NB4 (cell line): ENCODE data around the gene CDSN.

Source experiments
- DNase-seq: peaks from one replicate; pipeline ENCODE4 v3.0.0; 2010; ENCODE audit warnings: low read depth
- H3K4me3 ChIP-seq: one replicate; pipeline ENCODE4 v1.5.1; 2011; ENCODE audit warnings: mild to moderate bottlenecking, low read depth, low read length, moderate library complexity
- MYC ChIP-seq: IDR thresholded peaks from 2 replicates; pipeline ENCODE4 v1.6.1; 2011; ENCODE audit warnings: low read depth, low read length
- POLR2A ChIP-seq: IDR thresholded peaks from 2 replicates; pipeline ENCODE4 v1.6.1; 2011; ENCODE audit warnings: mild to moderate bottlenecking; ENCODE audit not compliant: insufficient read length; ENCODE audit errors: extremely low read depth
- TF ChIP-seq, protein P1 (sequence below): IDR thresholded peaks from one replicate; pipeline ENCODE4 v1.5.1; 2012; ENCODE audit warnings: low read depth, low read length
- TF ChIP-seq, protein P2 (sequence below): IDR thresholded peaks from 2 replicates; pipeline ENCODE4 v1.6.1; 2011; ENCODE audit warnings: low read depth, low read length

The CDSN gene

DNA sequence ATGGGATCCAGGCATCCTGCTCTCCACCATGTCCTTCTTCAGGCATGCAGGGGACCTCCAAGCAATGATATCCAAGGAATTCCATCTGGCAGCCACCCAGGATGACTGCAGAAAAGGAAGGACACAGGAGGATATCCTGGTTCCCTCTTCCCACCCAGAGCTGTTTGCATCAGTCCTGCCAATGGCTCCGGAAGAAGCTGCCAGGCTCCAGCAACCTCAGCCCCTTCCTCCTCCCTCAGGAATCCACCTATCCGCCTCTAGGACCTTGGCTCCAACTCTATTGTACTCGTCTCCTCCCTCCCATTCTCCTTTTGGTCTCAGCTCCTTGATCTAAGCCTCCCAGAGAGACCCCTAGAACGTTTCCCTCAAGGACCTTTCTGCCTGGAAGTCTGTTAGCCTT lies 19.4 kb upstream of the CDSN start:
- no peak overlapping the region for H3K4me3 ChIP-seq
- no peak for DNase-seq
- TF ChIP-seq, protein P1, sequence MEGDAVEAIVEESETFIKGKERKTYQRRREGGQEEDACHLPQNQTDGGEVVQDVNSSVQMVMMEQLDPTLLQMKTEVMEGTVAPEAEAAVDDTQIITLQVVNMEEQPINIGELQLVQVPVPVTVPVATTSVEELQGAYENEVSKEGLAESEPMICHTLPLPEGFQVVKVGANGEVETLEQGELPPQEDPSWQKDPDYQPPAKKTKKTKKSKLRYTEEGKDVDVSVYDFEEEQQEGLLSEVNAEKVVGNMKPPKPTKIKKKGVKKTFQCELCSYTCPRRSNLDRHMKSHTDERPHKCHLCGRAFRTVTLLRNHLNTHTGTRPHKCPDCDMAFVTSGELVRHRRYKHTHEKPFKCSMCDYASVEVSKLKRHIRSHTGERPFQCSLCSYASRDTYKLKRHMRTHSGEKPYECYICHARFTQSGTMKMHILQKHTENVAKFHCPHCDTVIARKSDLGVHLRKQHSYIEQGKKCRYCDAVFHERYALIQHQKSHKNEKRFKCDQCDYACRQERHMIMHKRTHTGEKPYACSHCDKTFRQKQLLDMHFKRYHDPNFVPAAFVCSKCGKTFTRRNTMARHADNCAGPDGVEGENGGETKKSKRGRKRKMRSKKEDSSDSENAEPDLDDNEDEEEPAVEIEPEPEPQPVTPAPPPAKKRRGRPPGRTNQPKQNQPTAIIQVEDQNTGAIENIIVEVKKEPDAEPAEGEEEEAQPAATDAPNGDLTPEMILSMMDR, result no peak
- TF ChIP-seq POLR2A, result no peak
- TF ChIP-seq, protein P2, sequence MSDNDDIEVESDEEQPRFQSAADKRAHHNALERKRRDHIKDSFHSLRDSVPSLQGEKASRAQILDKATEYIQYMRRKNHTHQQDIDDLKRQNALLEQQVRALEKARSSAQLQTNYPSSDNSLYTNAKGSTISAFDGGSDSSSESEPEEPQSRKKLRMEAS, result no peak
- TF ChIP-seq MYC, result no peak

DNA sequence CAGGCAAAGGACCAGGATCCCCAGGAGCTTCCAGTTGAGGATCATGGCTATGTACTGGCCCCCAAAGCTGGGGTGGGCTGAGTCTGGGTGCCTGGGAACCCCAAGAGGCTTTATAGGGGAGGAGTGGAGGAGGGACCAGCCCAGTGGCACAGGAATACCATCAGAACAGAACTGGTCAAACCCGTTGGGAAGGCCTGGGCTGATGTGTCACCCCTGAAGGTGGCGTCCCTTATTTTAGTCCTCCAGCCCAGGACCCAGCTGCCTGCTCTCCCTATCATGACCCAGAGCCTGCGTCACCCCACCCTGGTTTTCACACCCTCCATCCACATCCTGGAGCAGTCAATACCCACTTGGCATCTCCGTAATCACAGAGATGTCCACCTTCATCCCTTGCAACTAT lies 18.7 kb upstream of the CDSN start, which contains the start of gene PSORS1C2:
TSS of gene PSORS1C2 (minus strand) at position 85 of the 400 bp plus-strand sequence. CDS start at position 45, 40 bp downstream.
- no peak within 1 kb of the TSS for H3K4me3 ChIP-seq
- TF ChIP-seq MYC (no peak), POLR2A (no peak)
- TF ChIP-seq, protein P2, result no peak
- TF ChIP-seq, protein P1, result no peak
- DNase-seq, result no peak

DNA sequence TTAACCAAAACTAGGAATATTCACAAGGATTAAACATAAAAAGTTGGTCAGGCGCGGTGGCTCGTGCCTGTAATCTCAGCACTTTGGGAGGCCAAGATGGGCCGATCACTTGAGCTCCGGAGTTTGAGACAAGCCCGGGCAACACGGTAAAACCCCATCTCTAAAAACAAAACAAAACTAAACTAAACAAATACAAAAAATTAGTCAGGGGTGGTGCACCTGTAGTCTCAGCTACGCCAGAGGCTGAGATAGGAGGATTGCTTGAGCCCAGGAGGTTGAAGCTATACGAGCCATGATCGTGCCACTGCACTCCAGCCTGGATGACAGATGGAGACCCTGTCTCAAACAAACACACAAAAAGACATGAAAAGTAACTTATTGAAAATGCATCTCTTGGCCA lies 15.5 kb upstream of the CDSN start:
- DNase-seq, result no peak
- TF ChIP-seq, protein P2, result no peak
- H3K4me3 ChIP-seq, result no peak overlapping the region

DNA sequence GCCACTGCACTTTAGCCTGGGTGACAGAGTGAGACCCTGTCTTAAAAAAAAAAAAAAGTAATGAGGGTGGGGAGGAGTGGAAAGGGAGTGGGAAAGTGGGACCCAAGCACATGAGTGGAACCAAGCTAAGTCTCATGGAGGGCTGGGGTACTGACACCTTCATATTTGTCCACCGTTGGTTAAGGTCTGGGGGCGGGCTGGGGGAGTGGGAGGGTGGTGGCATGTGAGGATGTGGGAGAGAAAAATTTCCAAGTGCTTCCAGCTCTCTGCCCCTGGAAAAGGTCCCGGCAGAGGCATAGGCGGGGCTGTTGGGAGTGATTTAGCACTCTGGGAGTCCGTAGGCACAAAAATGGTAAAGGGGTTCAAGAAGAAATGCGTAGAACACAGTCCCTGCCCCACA lies 12.6 kb upstream of the CDSN start:
- TF ChIP-seq, protein P2, result no peak
- TF ChIP-seq, protein P1, result no peak
- TF ChIP-seq POLR2A (no peak), MYC (no peak)
- H3K4me3 ChIP-seq, result no peak overlapping the region
- no peak for DNase-seq

DNA sequence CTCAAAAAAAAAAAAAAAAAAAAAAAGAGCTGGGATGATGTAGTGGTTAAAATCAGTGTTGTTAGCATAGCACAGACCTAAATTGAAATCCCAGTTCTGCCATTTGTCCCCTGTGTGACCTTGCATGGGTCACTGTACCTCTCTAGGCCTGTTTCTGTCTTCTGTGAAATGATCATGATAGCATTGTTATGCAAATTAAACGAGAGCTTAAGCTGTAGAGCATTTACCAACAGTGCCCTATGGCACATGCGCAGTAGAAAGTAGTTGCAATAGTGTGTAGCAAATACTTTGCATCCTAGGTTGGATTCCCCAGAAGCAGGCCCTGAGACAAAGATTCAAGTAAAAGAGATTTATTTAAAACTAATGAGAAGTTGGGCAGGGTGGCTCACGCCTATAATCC lies 11.3 kb upstream of the CDSN start:
- TF ChIP-seq POLR2A (no peak), MYC (no peak)
- TF ChIP-seq, protein P2, result no peak
- TF ChIP-seq, protein P1, result no peak

DNA sequence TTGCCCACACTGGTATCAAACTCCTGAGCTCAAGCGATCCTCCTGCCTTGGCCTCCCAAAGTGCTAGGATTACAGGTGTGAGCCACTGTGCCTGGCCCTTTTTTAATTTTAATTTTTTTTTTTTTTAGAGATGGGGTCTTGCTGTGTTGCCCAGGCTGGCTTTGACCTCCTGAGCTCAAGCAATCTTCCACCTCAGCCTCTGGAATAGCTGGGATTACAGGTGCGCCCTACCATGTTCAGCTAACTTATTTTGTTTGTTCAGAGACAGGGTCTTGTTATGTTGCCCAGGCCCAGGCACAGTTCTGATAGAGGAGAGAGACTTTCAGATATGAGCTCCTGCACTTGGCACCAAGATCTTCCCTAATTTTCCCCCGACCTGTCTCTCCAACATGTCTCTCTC lies 10.5 kb upstream of the CDSN start:
- no peak overlapping the region for H3K4me3 ChIP-seq
- no peak for DNase-seq
- TF ChIP-seq POLR2A (no peak), MYC (no peak)
- TF ChIP-seq, protein P2, result no peak
- TF ChIP-seq, protein P1, result no peak

More for the DNA sequence above, 11.3 kb upstream of the CDSN start:
- no peak overlapping the region for H3K4me3 ChIP-seq
- DNase-seq, result no peak
